GM19240 (cell line): ENCODE measurements around the gene NABP2.
A peak's percentile ranks its signal among the peaks of the same experiment; 100 is the strongest.
"Not testable (repeated sequence)": the region's sequence is repeated elsewhere in the genome, so short reads cannot be mapped to it uniquely, and the experiment has no call there.

Source experiments
- DNase-seq: peaks from one replicate; pipeline ENCODE4 v3.0.0; 2011; ENCODE audit warnings: low spot score; ENCODE audit not compliant: insufficient read length

The NABP2 gene

DNA sequence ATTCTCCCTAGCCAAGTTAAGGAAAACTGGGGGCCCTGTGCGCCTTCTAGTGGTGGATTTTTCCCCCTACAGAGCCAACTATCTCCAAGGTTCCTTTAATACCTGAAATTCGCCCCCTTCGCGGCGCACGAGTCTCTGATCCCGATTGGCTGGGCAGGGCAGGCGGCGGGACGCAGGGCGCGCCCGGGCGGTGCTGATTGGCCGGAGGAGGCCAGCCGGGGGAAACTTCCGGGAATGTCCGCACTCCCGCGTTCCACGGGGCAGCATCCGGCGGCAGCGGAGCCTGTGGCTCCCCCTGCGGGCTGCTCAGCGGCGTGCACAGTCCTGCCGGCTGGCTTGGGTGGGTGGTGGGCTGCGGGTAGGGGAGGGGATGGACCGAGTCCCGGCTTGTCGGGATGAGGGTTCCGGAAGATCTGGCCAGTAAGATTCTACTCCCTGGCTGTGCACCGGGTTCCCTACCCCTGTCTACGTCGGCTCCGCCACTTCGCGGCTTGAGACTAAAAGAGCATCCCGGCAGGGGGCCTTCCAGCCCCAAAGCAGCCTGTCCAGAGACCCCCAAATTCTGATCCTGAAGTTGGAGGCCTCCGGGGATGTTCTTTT is at the start of gene NABP2:
Gene NABP2, plus strand, starts transcription at position 241 of the 600 bp plus-strand sequence. CDS start 515 bp downstream, outside the sequence.
- DNase-seq, result peak; percentile 98

DNA sequence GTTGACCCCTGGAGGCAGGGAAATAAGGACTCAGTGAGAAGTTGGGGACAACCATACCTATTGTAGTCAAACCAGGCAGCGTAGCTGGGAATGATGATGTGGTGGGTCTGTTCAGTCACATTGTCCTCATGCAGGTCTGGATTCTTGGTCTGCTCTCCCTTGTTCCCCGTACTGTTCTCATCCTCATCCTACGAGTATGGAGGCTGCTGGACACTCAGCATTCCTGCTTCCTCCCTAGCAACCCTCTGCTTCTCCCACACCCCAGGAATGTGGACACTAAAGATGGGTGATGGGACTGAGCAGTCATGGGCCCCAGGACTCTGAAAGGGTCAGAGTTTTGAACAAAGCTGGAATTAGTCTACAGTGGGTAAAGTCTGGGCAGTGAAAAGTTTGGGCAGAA is 45.8 kb upstream of the NABP2 start:
- no peak for DNase-seq

DNA sequence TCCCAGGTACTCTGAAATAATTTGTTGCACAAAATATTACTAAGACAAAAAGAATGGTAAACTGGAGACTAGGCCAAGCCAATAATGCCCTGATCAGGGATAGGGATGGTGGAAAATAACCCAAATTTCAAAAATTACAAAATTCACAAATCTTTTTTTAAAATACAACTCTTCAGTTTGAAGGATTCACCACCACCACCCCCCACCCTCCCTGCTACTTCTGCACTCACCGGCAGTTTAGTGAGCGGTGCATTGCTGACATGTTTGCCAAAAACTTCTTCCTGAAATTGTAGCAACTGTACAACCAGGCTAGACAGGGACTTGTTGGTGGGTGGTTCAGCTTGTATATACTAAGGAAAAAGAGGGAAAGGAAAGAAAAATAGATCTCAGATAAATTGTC is 37.2 kb upstream of the NABP2 start:
- no peak for DNase-seq

DNA sequence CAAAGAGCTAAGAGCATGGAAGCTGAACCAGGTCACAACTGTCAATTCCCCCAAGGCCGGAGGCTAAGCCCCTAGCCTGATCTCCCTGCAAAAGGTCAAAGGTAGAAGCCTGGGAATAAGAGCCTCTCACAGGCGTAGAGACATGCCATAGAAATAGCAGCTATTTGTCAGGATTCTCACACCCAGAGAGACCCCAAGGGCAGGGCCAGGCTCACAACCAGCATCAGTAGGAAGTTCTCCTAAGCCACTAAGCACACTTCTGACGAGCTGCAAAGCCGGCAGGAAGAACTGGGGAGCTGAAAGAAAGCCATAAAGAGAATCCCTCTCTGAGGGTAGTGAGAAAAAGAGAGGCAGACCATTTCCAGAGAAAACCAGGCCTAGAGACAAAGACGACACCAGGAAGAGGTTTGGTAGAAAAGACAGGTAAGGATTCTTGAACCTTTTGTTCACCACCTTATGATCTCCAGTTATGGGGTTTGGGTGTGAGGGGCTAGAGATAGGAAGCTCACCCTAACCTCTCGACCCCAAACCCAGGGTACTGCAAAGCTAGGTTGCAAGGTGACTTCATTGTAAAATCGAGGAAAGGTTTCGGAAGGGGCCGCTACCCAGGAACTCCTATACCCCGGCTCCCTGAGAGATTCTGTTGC is 35.9 kb upstream of the NABP2 start:
- no peak for DNase-seq

DNA sequence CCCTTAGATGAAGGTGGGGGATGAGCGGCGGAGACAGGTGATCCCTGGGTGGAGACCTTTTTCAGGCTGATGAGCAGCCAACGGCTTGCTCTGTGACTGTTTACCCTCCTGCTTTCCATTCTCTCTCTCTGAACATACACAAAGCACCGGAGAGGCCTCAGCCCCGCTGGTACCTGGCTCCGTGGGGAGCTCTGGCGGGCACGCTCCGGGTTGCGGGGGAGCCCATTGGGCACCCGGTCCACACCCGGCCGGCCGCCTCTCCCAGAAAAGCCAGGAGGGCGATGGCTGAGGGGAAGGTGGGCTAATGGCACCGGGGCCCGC is 35.4 kb upstream of the NABP2 start:
- no peak for DNase-seq

DNA sequence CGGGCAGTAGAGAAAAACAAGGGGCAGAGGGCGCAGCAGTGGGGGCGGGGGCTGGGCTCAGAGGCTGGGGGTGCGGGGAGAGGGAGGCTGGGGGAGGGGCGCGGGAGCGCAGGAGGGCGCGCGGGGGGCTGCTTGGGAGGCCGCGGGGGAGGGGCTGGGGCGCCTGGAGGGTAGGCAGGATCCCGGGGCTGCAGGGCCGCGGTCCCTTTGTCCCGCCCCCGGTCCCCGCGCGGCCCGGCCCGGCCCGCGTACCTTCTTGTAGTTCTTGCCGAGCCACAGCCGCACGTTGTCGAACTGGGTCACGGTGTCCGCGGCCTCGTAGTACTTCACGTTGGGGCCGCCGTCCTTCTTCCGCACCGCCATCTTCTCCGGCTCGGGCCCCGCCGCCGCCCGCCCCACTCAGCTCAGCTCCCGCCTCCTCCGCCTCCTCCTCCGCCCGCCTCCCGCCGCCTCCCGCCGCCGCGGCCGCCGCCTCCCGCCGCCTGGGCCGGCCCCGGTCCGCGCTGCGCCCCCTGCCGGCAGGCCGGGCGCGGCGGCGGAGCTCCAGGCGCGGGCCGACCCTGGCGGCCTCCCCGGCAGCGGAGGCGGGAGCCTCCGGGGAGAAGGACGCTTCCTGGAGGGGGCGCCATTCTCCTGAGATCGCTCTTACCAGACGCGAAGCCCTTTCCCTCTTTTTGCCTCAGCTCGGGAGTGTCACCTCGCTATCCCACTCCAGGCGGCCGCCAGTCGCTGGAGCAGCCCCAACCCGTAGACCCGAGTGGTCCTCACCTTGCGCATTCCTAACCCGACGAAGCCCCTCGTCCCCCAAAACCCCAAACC is 34.8 kb upstream of the NABP2 start, which contains the start of gene SMARCC2:
Gene SMARCC2, minus strand, starts transcription at position 385 of the 819 bp plus-strand sequence. Its CDS starts 22 bp downstream, at position 363.
- peak; percentile 82 for DNase-seq

DNA sequence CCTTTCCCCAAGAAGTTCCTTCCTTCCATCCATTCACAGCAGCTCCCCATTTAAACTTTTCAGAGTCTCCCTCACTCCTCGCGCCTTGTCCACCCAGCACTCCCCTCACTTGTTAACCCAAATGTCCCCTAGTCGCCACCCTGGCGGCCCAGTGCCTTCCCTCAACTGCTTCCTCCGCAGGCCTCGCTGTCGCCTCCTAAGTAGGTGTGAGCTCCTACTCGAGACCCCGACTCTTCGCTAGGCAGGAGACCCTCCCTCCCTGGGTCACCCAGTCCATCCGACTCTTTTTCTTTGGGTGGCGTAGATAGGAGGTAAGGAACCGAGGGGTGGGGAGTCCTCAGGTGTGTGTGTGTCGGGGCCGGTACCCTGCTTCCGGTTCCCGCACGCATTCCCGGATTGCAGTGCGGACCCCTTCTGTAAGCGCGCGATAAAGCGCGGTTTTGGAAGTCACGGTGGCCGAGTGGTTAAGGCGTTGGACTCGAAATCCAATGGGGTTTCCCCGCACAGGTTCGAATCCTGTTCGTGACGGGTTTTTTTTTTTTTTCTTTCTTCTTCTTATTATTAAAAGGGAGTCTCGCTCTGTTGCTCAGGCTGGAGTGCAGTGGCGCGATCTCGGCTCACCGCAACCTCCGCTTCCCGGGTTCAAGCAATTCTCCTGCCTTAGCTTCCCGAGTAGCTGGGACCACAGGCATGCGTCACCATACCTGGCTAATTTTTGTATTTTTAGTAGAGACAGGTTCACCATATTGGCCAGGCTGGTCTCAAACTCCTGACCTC is 34.0 kb upstream of the NABP2 start:
- DNase-seq, result peak; percentile 53

DNA sequence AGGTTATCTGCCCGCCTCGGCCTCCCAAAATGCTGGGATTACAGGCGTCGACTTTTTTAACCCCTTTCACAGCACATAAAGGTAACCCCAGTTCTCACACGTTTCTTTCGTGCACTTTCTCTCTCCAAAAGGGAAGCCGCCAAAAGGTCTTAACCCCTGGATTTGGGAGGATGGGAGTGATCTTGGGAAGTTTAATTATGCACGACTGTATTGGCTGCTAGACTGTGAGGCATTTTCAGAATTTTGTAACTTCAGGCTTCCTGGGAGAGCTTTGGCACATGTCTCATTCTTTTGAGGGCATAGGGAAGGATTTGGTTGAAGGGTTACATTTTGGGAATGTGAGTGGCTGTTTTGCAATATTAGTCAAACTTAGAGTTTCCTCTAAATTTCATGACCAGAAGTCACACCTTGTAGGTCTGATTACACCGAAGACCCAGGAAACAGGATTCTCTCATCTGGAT is 33.4 kb upstream of the NABP2 start:
- DNase-seq, result no peak

DNA sequence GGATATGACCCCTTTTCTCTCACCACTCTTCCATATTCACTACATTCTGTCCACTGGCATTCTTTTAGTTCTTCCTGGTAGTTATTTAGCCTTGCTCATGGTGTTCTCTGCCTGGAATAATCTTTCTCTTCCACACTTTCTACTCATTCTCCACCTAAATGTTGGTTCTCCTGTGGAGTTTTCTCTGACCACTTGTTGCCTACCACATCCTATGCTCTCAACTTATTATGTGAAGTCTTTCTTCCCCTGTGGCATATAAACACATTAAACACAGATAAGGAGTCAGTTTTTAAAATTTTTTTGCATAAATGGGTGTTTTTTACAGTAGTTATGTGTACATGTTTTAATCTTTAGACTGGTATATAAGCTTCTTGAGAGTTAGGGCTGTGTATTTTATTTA is 31.6 kb upstream of the NABP2 start:
- no peak for DNase-seq

DNA sequence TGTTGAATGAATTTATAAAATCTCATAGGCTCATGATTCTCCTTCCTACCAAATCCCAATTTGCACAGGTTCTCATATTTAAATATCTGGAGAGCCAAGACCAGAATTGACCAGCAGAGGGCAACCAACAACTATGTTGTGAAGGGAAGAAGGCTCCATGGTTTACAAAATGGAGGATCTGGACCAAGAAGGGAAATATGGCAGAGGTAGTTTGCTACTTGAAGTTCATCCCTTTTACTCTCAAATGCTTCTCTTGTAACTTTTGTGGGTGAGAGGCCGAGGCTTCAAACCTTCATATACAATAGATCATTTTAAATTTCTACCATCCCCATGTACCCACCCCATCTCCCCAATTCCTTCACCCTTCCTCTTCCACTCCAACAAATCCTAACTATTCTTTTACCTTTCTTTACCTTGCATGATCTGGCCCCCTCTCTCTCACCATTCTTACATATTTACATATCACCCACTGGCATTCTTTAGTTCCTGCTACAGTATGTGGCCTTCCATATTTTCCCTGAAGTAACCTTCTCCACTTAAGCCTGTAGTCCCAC is 31.0 kb upstream of the NABP2 start:
- peak; percentile 57 for DNase-seq

DNA sequence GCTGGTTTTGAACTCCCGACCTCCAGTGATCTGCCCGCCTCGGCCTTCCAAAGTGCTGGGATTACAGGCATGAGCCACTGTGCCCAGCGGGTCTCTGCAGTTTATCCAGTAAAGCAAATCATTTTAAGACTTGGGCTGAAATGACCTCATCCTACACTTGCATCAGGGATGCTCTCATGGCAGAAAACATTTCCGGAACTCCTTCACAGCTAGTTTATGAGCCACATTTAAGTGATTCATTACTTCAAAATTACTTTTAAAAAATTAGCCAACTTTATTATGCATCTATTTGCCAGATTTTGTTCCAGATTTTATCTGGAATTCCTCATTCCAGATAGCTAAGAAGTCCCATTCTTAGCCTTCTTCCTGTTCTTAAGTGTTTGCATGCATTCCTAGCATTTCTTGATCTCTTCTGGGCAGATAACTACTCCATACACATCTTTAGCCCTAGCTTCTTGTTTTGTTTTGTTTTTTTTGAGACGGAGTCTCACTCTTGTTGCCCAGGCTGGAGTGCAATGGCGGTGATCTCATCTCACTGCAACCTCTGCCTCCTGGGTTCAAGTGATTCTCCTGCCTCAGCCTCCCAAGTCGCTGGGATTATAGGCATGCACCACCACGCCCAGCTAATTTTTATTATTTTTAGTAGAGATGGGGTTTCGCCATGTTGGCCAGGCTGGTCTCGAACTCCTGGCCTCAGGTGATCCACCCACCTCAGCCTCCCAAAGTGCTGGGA is 27.2 kb upstream of the NABP2 start:
- DNase-seq, result not testable (repeated sequence)

DNA sequence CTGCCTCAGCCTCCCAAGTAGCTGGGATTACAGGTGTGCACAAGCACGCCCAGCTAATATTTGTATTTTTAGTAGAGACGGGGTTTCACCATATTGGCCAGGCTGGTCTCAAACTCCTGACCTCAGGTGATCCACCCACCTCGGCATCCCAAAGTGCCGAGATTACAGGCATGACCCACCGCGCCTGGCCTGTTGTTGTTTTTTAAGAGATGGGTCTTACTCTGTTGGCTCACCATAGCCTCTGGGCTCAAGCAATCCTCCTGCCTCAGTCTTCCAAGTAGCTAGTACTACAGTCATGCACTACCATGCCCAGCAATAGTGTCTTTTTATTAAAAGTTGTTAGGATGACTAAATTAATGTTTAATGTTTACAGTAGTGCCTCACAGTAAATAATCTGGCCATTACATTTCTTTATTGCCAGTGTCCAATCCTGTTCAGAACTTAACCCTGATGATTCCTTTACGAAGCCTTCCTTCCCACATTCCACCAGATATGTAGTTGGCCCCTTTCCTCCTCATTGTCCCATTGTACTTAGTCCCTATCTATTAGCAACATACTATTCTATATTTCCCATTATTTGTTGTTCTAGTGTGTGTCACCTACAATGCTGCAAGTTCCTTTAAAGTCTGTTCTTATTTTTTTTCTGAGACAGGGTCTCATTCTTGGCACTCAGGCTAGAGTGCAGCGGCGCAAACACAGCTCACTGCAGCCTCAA is 26.1 kb upstream of the NABP2 start:
- DNase-seq, result no peak

DNA sequence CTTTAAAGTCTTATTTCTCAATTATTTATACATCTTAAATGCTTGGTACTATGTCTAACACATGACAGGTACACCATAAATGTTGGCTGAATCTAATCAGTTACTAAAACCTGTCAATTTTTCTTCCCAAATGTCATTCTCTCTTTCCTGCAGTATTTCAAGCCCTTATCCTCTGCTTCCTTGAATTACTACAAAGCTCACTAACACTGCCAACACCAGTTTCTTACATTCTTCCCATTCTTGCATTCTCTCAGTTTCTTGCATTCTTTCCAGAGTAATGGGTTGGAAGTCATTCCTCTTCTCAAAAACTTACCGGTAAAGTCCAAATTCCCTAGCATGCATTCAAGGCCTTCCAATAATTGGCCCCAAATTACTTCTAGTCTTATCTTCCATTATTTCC is 25.3 kb upstream of the NABP2 start:
- no peak for DNase-seq

DNA sequence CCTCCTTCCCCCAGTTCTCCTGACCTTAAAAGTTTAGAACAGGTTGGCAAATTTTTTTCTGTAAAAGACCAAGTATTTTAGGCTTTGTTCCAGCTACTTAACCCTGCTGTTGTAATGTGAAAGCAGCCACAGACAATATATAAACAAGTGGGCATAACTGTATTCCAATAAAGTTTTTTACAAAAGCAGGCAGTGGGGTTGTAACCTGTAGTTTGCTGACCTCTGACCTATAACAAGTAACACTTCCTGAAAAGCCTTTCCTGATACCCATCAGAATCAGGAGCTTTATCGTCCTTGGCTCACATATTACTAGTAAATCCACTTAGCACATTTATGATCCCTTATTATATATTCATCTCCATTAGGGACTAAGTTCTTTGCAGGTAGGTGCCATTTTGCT is 21.8 kb upstream of the NABP2 start:
- no peak for DNase-seq

DNA sequence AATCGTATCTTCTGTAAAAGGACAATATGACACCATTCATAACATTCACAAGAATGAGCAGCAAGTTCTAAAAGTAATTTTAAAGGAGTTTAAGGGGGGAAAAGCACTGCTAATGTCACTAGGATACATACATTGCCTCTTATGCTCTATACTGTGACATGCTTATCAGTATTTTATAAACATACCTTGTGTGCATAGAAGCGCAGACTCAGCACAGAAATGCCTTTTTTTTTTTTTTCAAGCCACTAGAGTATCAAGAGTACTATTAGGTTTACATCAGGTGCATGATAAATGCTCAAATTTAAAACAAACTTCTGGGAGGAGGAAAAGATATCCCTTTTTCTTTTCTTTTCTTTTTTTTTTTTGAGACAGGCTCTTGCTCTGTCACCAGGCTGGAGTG is 21.3 kb upstream of the NABP2 start:
- no peak for DNase-seq

DNA sequence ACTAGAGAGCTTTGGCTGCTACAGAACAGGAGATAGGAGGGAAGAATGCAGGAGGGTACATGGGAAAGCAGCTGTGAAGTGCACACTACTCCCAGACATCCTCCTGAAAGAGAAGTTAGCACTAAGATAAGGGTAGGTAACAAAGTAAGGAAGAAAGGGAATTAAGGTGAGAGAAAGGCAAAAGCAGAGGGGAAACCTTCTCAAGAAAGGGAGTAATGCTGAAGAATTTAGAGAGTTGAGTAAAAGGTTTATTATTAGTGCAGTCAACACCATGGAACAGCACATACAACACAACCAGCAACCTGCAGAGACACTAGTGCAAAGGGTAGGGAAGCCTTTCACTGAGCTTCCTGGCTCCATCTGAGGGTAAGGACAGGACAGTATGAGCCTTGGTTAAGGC is 19.9 kb upstream of the NABP2 start:
- DNase-seq, result no peak

DNA sequence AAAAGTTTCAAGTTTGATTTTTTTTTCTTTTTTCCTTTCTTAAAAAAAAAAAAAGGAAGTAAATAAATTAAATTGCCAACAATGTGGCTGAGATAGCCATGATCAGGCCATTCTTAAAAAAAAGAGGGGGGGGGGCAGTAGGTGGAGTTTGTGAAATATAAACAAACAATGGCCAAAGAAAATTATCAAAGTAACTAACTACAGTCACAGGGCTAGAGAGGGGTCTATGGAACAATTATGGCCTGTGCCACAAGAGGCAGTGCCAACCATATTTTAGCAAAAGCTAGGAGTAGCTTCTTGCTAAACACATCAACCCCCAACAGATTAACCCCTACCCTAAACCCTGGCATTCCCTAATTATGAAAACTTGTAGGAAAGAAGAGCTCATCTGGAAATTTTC is 18.7 kb upstream of the NABP2 start:
- no peak for DNase-seq

DNA sequence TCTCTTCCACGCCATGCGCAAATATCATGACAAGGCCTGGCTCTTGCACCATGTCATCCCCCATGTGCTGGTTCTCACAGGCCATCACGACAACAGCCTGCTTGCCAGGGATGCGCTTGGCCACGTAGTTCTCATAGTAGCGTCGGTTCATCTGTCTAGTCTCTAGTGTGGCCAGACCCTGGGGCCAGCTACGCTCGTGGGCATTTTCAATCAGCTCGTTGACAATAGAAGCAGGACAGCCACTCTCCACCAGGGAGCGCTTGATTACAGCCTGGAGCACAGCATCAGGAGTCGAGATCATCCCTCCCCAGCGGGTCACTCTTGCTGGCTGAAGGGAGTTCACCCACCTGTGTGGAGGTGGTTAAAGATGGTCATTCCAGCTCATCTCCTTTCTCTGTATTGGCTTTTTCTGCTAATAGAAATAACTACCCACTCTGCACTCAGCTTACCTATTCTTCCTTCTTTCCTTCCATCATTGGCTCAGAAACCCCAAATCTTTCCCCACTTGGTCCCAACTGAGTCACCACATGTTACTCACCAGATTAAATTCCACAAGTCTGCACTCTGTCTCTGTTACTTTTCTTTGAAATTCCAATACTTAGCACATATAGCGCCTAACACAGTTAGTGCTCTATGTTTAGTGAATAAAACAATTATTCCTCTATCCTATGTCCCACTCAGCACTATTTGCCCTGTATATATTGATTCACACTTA is 17.5 kb upstream of the NABP2 start:
- DNase-seq, result no peak

DNA sequence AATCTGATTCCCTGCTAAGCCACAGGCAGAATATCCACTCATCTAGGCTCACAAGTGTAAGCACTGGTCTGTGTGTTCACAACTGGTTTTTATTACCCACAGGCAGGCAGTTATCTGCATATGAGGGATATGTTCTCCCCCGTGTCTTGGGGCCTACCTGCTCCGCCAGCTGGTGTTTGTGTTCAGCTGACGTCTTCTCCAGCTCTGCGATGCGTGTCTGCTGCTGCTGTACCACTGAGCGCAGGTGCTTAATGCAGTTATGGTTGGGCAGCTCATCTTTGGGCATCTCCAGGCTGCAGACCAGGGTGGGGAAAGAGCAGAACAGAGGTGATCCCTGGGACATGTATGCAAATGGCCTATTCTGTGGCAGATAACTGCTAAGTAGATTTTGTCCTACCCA is 16.1 kb upstream of the NABP2 start:
- no peak for DNase-seq
